ENCODE data around the gene USP24.

USP24 gene

GRCh38 chr1:55131801-55132200, 83.4 kb downstream of the USP24 start:
- Histone ChIP-seq H3K27me3 (ENCODE audit: insufficient read depth, low read length, poor library complexity, severe bottlenecking) (no peaks in the 10 kb centered on the region), H3K9ac (ENCODE audit: low read depth, low read length, poor library complexity, severe bottlenecking) (no peak overlapping the region), H3K79me2 (ENCODE audit: insufficient read depth, low read length) (no peaks in the 10 kb centered on the region), H4K20me1 (ENCODE audit: insufficient read depth, low read length, poor library complexity, severe bottlenecking) (no peaks in the 10 kb centered on the region), H3K4me3 (ENCODE audit: low read length, poor library complexity, severe bottlenecking) (no peak overlapping the region), H3K9me2 (replicated peaks; ENCODE audit: low read depth, low read length) (no peaks in the 10 kb centered on the region), H3K9me3 (ENCODE audit: insufficient read depth, low read depth, low read length) (no peaks in the 10 kb centered on the region), H3F3A (ENCODE audit: low read depth) (no peaks in the 10 kb centered on the region), H2AFZ (ENCODE audit: low read length) (no peak overlapping the region), H3K4me2 (ENCODE audit: low read depth, low read length, poor library complexity, severe bottlenecking) (no peak overlapping the region), H3K36me3 (ENCODE audit: insufficient read depth, low read length) (peaks cover 85% of the 10 kb centered on the region), H3K4me1 (ENCODE audit: insufficient read depth, low read length, poor library complexity, severe bottlenecking) (peaks cover 10% of the 10 kb centered on the region)
- TF ChIP-seq CTCF (conservative IDR thresholded peaks at IDR 0.05; ENCODE audit: low read length) = no peak
- no peak for TF ChIP-seq EZH2phosphoT487 (IDR thresholded peaks at IDR 0.05; ENCODE audit: borderline replicate concordance)

GRCh38 chr1:55131218-55131617, 83.9 kb downstream of the USP24 start:
- H2AFZ ChIP-seq (ENCODE audit: low read length) = no peak overlapping the region
- H3K27me3 ChIP-seq (ENCODE audit: insufficient read depth, low read length, poor library complexity, severe bottlenecking) = no peaks in the 10 kb centered on the region
- no peak overlapping the region for H3K9ac ChIP-seq (ENCODE audit: low read depth, low read length, poor library complexity, severe bottlenecking)
- H3K36me3 ChIP-seq (ENCODE audit: insufficient read depth, low read length) = peaks cover 85% of the 10 kb centered on the region
- H3K9me2 ChIP-seq (replicated peaks; ENCODE audit: low read depth, low read length) = no peaks in the 10 kb centered on the region
- no peaks in the 10 kb centered on the region for H3K79me2 ChIP-seq (ENCODE audit: insufficient read depth, low read length)
- TF ChIP-seq CTCF (conservative IDR thresholded peaks at IDR 0.05; ENCODE audit: low read length) (no peak), EZH2phosphoT487 (IDR thresholded peaks at IDR 0.05; ENCODE audit: borderline replicate concordance) (no peak)
- H3K9me3 ChIP-seq (ENCODE audit: insufficient read depth, low read depth, low read length) = no peaks in the 10 kb centered on the region
- H3K4me2 ChIP-seq (ENCODE audit: low read depth, low read length, poor library complexity, severe bottlenecking) = no peak overlapping the region
- no peaks in the 10 kb centered on the region for H3F3A ChIP-seq (ENCODE audit: low read depth)
- no peaks in the 10 kb centered on the region for H4K20me1 ChIP-seq (ENCODE audit: insufficient read depth, low read length, poor library complexity, severe bottlenecking)
- H3K4me3 ChIP-seq (ENCODE audit: low read length, poor library complexity, severe bottlenecking) = no peak overlapping the region
- peaks cover 10% of the 10 kb centered on the region for H3K4me1 ChIP-seq (ENCODE audit: insufficient read depth, low read length, poor library complexity, severe bottlenecking)

GRCh38 chr1:55129194-55129728, 85.9 kb downstream of the USP24 start:
- no peaks in the 10 kb centered on the region for H4K20me1 ChIP-seq (ENCODE audit: insufficient read depth, low read length, poor library complexity, severe bottlenecking)
- H3F3A ChIP-seq (ENCODE audit: low read depth) = no peaks in the 10 kb centered on the region
- no peaks in the 10 kb centered on the region for H3K27me3 ChIP-seq (ENCODE audit: insufficient read depth, low read length, poor library complexity, severe bottlenecking)
- no peak overlapping the region for H3K4me3 ChIP-seq (ENCODE audit: low read length, poor library complexity, severe bottlenecking)
- no peak overlapping the region for H2AFZ ChIP-seq (ENCODE audit: low read length)
- no peaks in the 10 kb centered on the region for H3K79me2 ChIP-seq (ENCODE audit: insufficient read depth, low read length)
- H3K9ac ChIP-seq (ENCODE audit: low read depth, low read length, poor library complexity, severe bottlenecking) = no peak overlapping the region
- H3K9me2 ChIP-seq (replicated peaks; ENCODE audit: low read depth, low read length) = no peaks in the 10 kb centered on the region
- TF ChIP-seq CTCF (conservative IDR thresholded peaks at IDR 0.05; ENCODE audit: low read length) (no peak), EZH2phosphoT487 (IDR thresholded peaks at IDR 0.05; ENCODE audit: borderline replicate concordance) (no peak)
- H3K9me3 ChIP-seq (ENCODE audit: insufficient read depth, low read depth, low read length) = no peaks in the 10 kb centered on the region
- peaks cover 86% of the 10 kb centered on the region for H3K36me3 ChIP-seq (ENCODE audit: insufficient read depth, low read length)
- no peak overlapping the region for H3K4me2 ChIP-seq (ENCODE audit: low read depth, low read length, poor library complexity, severe bottlenecking)
- H3K4me1 ChIP-seq (ENCODE audit: insufficient read depth, low read length, poor library complexity, severe bottlenecking) = peaks cover 10% of the 10 kb centered on the region
